Epithelial cell of esophagus (primary cell): ENCODE measurements around the gene MYO5B.

Experiments used
- DNase-seq: peaks from one replicate; pipeline ENCODE4 v3.0.0; 2010; ENCODE audit warnings: low read depth
- H3K4me3 ChIP-seq: 2 replicates; pipeline ENCODE4 v1.5.1; 2011; ENCODE audit warnings: mild to moderate bottlenecking, low read length, control low read depth
- CTCF ChIP-seq: IDR thresholded peaks from 2 replicates; pipeline ENCODE4 v1.5.1; 2011; ENCODE audit warnings: low read depth, mild to moderate bottlenecking, low read length, control low read depth, inconsistent platforms; ENCODE audit not compliant: insufficient read depth; ENCODE audit errors: missing control alignments

The MYO5B gene

GRCh38 chr18:50138181-50139064 is 56.5 kb downstream of the MYO5B start:
- DNase-seq = no peak
- no peak for TF ChIP-seq CTCF
- no peak overlapping the region for H3K4me3 ChIP-seq

- no peak overlapping the region for H3K4me3 ChIP-seq
- no peak for TF ChIP-seq CTCF
- DNase-seq = no peak
Measured at GRCh38 chr18:50135903-50136302, 59.0 kb downstream of the MYO5B start.

- no peak for DNase-seq
- no peak for TF ChIP-seq CTCF
- no peak overlapping the region for H3K4me3 ChIP-seq
Measured at GRCh38 chr18:50133526-50133925, 61.4 kb downstream of the MYO5B start.

GRCh38 chr18:50131591-50131990 is 63.4 kb downstream of the MYO5B start:
- no peak overlapping the region for H3K4me3 ChIP-seq
- TF ChIP-seq CTCF = no peak
- peak; percentile 46 for DNase-seq

DNA sequence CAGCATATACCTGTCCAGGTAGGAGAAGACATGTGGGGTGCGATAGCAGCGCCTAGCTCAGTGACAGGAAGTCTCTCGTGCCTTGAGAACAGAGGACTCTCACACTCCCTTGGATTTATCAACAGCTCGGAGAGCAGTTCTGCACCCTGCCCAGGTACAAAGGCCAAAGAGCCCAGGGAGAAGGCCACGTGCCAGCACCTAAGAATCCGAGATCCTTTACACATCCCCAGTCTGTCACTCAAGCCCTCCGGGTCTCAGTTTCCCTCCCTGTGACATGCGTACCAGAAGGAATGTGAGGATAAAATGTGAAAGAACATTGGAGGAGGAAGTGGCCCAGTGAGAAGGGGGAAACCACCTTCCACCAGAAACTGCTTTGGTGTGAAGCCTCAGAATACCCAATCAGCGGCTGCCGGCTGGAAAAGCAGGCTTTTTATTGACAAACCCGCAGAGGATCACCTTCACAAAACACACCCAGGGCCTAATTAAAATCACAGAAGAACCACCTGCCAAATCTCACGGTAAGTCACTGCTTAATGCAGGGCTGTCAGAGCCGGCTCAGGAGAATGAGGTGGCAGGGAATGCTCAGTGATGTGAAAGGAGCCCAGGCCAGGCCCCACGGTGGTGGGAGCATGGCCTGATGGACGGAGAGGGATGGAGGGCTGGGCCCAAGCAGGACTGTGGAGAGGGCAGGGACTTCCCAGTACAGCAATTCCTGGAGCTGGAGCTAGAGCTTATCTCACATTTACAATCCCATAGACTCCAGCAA is 66.3 kb downstream of the MYO5B start:
- no peak for TF ChIP-seq CTCF
- DNase-seq = peak; percentile 43
- H3K4me3 ChIP-seq = no peak overlapping the region

DNA sequence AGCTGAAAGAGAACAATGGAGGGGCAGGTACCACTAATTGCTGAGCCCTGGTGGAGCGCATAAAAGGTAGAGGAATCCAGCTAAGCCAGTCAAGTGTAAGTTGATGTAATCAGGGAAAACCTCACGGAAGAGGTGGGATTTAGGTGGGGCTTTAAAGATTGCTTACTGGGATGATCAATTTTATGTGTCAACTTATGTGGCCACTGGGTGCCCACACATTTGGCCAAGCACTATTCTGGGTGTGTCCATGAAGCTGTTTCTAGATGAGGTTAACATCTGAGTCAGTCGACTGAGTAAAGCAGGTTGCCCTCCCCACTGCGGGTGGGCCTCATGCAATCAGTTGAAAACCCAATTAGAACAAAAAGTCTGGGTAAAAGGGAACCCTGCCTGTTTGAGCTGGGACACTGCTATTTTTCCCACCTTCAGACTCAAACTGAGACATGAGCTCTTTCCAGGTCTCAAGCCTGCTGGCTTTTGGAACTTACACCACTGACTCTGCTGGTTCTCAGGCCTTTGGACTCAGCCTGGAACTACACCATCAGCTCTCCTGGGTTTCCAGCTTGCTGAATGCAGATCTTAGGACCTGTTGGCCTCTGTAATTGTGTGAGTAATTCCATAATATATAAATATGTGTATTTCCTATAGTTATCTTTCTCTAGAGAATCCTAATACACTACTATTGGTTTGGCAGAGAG is 67.3 kb downstream of the MYO5B start:
- TF ChIP-seq CTCF = no peak
- no peak overlapping the region for H3K4me3 ChIP-seq
- DNase-seq = peak; percentile 74
